GM21360 (cell line): ENCODE data around the gene KASH5.
"Not testable (repeated sequence)": the region's sequence is repeated elsewhere in the genome, so short reads cannot be mapped to it uniquely, and the experiment has no call there.

Experiments used
- ATAC-seq: cut with Tn5 transposase; IDR thresholded peaks from one replicate; pipeline ENCODE4 v1.9.1; 2021; ENCODE audit warnings: mild to moderate bottlenecking, moderate library complexity; ENCODE audit not compliant: unreplicated experiment

The KASH5 gene

DNA sequence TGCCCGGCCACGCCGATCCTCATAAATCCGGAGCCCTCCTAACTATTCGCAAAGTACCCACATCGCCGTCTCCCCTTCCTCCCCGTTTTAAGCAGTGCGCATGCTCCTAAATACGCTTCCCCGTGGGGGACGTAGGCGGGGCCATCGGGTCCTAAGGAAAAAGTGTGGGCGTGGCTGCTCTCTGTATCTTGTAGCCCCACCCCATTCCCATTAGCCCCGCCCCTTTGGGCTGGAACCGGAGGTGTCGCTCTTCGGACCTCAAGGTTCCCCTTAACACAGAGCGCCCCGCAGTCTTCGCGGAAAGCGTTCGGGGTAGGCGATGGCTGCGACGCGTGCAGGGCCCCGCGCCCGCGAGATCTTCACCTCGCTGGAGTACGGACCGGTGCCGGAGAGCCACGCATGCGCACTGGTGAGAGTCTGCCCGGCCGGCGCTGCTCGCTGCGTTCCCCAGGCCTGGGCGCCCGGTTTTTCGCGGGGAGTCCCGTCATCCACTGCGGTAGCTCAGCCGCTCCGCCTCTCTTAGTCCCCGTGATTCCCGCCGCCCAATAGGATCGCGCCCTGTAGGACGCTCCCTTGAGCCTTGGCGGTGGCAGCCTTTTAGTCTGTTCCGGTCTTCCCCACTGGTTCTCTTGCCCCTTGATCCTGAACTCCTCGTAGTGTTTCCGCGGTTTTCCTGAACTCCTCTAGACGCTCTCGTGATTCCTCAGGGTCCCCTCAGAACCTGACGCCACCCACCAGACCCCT, 65.1 kb downstream of the KASH5 start, which contains the start of gene ALDH16A1:
ALDH16A1 (plus strand) TSS at position 213 of the 744 bp plus-strand sequence; CDS start at position 320, 107 bp downstream.
- peak; percentile 70 for ATAC-seq

- no peak for ATAC-seq
These were observed 65.8 kb downstream of the KASH5 start for GRCh38 chr19:49453757-49454240.

- ATAC-seq = no peak
These were observed 67.7 kb downstream of the KASH5 start for GRCh38 chr19:49455773-49456172.

GRCh38 chr19:49456326-49456725, 68.3 kb downstream of the KASH5 start:
- ATAC-seq = no peak

DNA sequence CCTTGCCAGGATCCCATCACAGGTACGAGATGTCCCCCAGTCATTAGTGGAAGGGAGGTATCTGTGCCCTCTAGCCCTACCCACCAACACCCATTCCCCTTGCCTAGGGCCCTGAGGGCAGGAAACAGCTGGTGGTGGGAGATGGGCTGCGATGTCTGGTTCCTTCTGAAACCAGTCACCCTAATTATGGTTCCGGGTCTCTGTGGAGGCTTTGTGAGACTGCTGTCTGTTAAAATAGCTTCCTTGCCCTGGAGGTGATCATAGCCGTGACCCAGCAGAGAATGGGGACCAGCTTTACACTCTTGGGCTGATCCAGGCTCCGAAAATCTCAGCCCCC, 70.5 kb downstream of the KASH5 start:
- ATAC-seq = no peak

GRCh38 chr19:49459388-49459787, 71.3 kb downstream of the KASH5 start:
- no peak for ATAC-seq

DNA sequence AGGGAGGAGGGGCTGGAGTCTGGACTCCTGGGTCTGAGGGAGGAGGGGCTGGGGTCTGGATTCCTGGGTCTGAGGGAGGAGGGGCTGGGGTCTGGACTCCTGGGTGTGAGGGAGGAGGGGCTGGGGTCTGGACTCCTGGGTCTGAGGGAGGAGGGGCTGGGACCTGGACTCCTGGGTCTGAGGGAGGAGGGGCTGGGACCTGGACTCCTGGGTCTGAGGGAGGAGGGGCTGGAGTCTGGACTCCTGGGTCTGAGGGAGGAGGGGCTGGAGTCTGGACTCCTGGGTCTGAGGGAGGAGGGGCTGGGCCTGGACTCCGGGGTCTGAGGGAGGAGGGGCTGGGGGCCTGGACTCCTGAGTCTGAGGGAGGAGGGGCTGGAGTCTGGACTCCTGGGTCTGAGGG, 73.1 kb downstream of the KASH5 start:
- ATAC-seq = not testable (repeated sequence)

DNA sequence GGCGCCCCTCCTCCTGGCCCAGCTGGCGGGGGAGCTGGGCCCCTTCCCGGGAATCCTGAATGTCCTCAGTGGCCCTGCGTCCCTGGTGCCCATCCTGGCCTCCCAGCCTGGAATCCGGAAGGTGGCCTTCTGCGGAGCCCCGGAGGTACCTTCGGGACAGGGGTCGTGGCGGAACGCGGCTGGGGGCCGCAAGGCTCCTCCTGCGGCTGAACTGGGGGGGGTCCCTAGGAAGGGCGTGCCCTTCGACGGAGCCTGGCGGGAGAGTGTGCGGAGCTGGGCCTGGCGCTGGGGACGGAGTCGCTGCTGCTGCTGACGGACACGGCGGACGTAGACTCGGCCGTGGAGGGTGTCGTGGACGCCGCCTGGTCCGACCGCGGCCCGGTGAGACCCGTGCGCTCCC, 73.6 kb downstream of the KASH5 start:
- no peak for ATAC-seq

DNA sequence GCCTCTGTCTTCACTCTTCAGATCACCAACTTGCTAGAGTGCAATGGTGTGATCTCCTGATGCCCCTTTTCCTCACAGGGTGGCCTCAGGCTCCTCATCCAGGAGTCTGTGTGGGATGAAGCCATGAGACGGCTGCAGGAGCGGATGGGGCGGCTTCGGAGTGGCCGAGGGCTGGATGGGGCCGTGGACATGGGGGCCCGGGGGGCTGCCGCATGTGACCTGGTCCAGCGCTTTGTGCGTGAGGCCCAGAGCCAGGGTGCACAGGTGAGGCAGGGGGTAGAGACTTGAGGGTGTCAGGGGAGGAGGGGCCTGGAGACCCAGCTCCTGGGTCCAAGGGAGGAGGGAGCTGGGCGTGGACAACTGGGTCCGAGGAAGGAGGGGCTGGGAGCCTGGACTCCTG, 74.4 kb downstream of the KASH5 start:
- no peak for ATAC-seq

DNA sequence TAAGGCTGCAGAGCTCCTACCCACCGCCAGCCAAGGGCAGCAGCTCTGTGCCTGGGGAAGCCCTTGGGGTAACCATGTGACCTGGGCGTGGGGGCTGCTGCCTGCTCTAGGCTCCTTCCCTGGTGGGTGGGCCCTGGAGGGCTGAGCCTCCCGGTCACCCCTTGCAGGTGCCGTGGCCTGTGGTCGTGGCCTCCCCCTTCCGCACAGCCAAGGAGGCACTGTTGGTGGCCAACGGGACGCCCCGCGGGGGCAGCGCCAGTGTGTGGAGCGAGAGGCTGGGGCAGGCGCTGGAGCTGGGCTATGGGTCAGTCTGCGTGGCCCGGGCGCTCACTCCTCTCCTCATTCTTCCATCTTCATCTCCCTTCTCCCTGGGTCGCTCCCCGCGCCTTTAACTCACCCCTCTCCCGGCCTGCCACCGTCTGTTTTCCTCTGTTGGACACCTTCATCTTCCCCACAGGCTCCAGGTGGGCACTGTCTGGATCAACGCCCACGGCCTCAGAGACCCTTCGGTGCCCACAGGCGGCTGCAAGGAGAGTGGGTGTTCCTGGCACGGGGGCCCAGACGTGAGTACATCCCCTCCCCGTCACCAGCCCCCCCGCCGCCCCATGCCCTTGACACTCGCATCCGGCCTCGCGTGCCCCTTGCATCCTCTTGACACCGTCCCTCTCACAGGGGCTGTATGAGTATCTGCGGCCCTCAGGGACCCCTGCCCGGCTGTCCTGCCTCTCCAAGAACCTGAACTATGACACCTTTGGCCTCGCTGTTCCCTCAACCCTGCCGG, 76.1 kb downstream of the KASH5 start:
- ATAC-seq = no peak

GRCh38 chr19:49465371-49465770, 77.3 kb downstream of the KASH5 start:
- no peak for ATAC-seq
